Dedifferentiated amniotic fluid mesenchymal stem cell (primary cell): Measurements from ENCODE around the gene USP48.
"Not testable (repeated sequence)": the region's sequence is repeated elsewhere in the genome, so short reads cannot be mapped to it uniquely, and the experiment has no call there.

Experiments used
- DNase-seq: peaks from one replicate; pipeline ENCODE4 v3.0.0-alpha.2; 2016; ENCODE audit errors: extremely low spot score

Gene USP48, protein sequence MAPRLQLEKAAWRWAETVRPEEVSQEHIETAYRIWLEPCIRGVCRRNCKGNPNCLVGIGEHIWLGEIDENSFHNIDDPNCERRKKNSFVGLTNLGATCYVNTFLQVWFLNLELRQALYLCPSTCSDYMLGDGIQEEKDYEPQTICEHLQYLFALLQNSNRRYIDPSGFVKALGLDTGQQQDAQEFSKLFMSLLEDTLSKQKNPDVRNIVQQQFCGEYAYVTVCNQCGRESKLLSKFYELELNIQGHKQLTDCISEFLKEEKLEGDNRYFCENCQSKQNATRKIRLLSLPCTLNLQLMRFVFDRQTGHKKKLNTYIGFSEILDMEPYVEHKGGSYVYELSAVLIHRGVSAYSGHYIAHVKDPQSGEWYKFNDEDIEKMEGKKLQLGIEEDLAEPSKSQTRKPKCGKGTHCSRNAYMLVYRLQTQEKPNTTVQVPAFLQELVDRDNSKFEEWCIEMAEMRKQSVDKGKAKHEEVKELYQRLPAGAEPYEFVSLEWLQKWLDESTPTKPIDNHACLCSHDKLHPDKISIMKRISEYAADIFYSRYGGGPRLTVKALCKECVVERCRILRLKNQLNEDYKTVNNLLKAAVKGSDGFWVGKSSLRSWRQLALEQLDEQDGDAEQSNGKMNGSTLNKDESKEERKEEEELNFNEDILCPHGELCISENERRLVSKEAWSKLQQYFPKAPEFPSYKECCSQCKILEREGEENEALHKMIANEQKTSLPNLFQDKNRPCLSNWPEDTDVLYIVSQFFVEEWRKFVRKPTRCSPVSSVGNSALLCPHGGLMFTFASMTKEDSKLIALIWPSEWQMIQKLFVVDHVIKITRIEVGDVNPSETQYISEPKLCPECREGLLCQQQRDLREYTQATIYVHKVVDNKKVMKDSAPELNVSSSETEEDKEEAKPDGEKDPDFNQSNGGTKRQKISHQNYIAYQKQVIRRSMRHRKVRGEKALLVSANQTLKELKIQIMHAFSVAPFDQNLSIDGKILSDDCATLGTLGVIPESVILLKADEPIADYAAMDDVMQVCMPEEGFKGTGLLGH

DNA sequence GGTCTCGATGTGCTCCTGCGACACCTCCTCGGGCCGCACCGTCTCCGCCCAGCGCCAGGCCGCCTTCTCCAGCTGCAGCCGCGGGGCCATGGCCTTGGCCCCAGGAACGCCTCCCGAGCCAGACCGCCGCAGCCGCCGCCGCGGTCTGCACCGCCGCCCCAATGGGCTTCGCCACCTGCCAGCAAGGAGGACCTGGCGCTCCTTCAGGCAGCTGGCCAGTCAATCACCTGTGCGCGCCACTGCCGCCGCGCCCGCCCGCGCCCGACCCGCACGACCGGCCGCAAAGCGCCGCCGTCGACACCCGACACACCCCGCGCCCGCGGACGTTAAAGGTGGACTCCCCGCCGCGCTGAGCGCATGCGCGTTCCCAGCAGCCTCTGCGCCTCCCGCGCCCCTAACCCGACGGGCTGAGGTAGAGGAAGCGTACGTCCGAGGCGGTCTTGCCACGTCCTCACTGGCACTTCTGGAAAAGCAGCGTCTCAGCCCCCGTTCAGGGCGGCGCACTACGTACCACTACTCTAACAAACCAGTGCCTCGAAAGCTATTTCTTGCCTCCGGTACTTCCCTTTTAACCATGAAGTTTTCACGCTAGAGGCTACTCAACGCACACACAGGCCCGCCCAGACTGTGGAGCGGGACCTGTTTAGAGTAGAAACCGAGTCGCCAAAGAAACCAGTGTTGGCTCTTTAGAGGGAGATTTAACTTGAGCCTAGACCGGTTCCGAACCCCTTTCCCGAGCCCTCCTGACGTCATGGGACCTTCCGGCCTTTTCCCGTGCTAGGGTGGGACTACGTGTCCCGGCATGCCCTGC is at the start of gene USP48:
Gene USP48, minus strand, starts transcription at position 282 of the 811 bp plus-strand sequence. Its CDS starts 192 bp downstream, at position 90.
- peak; percentile 97 for DNase-seq

DNA sequence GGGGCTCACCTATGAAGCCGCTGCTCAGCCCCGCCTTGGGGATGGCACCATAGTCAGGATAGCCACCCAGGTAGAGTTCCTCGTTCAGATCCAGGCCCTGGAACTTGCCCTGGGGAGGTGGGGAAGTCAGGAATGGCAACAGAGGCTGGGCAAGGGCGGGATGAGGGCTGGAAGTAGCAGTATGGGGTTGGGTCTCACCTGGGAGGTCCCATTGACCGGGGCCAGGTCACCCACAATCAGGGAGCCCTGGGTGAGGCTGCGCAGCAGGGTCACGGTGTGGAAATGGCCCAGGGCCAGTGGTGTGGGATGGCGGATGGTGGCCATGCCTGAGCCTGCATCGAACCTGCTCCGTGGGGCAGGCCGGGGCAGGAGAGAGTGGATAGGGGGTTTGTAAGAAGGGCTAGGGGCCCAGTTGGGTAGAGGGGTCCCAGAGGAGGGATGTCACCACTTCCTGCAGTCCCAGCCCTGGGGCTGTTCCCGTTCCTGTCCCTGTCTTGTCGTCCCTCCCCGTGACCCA is 48.6 kb upstream of the USP48 start:
- DNase-seq = no peak

- DNase-seq = no peak
Measured at GRCh38 chr1:21830792-21831453, 48.0 kb upstream of the USP48 start.

- no peak for DNase-seq
Measured at GRCh38 chr1:21829294-21829693, 46.3 kb upstream of the USP48 start.

DNA sequence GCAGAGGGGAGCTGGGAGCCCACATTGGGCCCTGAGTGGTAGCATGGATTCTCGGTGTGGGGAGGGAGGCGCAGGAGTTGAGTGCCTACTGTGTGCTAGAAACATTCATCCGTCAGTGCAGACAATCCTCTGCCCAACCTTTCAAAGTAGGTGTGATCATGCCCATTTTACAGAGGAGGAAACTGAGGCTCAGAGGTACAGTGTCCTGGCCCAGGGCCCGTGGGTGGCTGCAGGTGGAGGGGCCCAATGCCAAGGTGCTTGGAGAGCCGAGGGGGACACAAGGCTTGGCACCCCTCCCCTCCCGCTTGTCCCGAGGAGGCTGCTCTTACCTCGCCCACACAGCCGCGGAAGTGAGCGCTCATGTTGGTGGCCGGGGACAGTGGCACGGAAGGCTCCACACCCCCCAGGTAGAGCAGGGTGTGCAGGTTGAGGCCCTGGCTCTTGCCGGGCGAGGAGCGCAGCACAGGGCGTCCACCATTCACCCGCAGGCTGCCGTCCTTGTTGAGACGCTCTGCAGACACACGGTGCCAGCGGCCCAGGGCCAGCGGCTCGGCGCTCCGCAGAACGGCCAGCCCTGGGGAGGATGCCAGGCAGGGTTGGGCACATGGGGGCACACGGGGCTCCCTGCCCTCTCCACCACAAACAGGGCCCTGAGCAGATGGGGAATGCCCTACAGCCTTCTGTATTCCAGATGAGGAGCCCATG is 45.7 kb upstream of the USP48 start:
- DNase-seq = no peak

DNA sequence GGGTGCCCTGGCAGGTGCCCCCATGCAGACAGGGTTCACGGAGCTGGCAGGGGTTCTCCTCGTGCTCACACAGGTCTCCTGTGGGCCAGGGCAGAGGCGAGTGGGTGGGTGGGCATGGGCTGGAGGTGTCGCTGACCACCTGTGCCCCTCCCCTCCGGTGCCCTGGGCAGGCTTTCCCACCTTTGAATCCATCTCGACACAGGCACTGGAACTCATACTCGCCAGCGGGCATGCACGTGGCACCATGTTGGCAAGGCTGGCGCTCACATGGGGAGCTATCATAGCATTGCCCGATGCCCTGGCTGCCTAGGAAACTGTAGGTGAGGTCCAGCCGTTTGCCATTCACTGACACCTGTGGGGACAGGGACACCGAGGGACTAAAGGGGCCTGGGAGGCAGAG is 45.1 kb upstream of the USP48 start:
- no peak for DNase-seq

DNA sequence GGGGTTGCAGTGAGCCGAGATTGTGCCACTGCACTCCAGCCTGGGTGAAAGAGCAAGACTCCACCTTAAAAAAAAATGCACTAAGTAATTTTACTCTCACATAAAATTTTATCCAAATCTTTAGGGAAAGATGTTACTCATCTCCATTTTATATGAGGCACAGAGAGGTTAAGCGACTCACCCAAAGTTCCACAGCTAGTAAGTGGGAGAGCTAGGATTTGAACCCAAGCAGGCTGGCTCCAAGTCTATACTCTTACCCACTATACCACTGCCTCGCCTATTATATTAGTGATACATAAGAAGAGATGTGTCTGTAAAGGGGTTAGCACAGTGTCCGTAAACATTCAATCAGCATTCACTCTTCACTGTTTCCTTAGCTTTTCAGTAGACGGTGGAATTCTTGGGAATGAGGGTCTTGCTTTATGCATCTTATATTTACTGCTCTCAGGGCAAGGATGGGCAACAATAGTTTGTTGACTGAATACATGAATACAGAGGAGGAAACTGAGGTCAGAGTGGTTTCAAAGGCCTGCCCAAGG is 44.3 kb upstream of the USP48 start:
- no peak for DNase-seq

DNA sequence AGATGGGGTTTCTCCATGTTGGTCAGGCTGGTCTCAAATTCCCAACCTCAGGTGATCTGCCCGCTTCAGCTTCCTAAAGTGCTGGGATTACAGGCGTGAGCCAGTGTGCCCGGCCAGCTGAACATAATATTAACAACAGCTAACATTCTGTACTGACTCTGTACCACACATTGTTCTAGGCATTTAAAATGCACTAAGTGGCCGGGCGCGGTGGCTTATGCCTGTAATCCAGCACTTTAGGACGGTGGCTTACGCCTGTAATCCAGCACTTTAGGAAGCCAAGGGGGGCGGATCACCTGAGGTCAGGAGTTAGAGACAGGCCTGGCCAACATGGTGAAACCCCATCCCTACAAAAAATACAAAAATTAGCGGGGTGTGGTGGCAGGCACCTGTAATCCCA is 43.7 kb upstream of the USP48 start:
- not testable (repeated sequence) for DNase-seq

GRCh38 chr1:21825393-21825792 is 42.4 kb upstream of the USP48 start:
- no peak for DNase-seq

DNA sequence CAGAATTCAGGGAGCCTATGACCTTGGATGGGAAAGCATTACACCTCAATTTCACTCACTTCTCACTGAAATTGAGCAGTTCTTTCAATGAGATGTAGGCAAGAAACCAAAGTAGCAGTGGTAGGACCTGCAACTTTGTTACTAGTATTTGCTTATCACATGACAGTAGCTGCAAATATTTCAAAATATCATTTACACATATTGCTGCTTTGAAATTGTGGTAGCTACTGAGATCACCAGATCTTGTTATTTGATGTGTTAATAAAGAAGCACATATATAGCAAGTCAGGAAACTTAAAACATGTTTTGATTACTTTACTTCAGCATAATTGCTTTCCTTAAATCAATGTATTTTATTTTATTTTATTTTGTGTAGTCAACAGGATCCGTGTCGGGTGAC is 42.0 kb upstream of the USP48 start:
- no peak for DNase-seq

DNA sequence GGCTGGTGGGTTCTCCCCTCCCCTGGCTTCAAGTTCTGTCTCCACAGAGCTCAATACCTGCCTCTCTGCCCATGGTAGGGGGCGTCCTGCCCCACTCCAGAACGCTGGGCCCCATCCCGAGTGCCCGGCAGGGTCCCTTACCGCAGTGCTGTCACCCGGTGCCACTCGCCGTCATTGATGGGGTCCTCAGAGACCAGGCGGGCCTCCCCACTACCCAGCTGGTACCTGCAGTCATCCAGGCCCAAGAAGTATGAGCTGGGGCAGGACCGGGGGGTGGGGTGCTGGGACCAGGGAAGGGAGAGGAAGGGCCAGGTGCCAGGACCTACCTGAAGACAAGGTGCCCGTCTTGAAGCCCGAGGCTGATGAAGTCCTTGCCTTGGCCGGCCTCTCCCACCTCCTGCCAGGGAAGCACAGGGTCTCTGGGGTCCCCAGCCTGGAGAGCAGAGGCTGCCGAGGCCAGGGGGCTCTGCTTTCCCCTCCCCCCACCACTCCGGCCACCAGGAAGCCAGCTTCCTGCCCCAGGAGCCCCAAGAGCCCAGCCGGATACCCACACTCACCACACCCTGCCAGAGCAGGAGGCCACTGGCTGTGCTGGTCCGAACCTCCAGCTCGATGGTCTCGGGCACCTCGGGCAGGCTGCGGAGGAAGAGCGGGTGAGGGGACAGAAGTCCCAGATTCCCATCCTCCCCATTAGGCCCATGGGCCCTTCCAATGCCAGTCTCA is 41.2 kb upstream of the USP48 start:
- no peak for DNase-seq

GRCh38 chr1:21823206-21823979 is 40.4 kb upstream of the USP48 start:
- no peak for DNase-seq

DNA sequence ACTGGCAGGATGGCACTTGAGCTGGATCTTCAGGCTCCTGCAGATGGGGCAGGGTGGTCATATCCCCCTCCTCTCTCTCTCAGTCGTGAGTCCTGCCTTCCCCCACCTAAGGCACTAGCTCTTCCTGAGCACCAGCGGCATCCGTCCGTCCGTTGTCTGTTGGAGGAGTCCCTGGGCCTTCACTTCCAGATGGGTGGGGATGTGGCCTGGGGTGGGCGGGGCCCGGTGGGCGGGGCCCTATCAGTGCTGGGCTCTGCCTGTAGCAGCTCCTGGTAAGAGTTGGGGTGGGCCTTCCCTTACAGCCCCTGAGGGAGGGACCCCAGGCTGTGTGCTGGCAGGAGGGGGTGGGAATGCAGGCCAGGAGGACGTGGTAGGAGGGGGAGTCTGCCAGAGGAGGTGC is 39.4 kb upstream of the USP48 start:
- DNase-seq = no peak

DNA sequence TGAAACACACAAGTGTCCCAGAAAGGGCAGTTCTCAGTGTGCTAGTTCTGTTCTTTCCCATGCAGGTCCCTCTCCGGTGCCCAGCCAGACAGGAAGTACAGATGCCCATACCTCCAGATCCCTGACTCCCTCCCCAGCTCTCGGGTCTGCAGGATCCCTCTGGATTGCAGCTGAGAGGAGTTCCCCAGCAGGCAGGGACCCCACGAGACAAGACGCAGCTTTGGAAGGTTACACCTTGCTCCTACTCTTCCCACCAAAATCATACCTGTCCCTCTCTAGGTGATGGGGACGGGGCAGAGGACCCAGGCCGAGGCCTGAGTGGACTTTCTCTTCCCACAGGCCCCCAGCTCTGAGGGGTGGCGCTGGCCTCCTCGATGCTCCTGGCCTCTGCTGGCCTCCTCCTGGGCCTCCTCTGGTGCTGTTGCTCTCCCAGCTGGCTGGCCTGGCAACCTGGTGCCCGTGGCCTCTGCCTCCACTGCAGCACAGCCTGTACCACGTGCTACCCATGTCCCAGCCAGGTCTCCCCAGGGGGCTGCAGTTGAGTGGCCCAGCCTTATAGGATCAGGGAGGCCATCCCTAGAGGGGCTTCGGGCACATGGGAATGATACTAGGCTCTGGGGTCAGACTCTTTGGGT is 38.6 kb upstream of the USP48 start:
- DNase-seq = no peak

- DNase-seq = no peak
Measured at GRCh38 chr1:21820597-21821232, 37.8 kb upstream of the USP48 start.

- no peak for DNase-seq
Measured at GRCh38 chr1:21818656-21819055, 35.7 kb upstream of the USP48 start.

GRCh38 chr1:21816602-21817302 is 33.8 kb upstream of the USP48 start:
- no peak for DNase-seq
